Measurements from ENCODE around the gene AUTS2.

Gene AUTS2

GRCh38 chr7:70545214-70545613, 946.9 kb downstream of the AUTS2 start:
- no peak for DNase-seq

- DNase-seq, result no peak
These were observed 953.9 kb downstream of the AUTS2 start for GRCh38 chr7:70552141-70552540.

- DNase-seq, result no peak
These were observed 955.1 kb downstream of the AUTS2 start for GRCh38 chr7:70553364-70553763.

GRCh38 chr7:70554646-70555045, 956.4 kb downstream of the AUTS2 start:
- no peak for DNase-seq

- no peak for DNase-seq
These were observed 958.5 kb downstream of the AUTS2 start for GRCh38 chr7:70556761-70557160.

- no peak for DNase-seq
These were observed 959.1 kb downstream of the AUTS2 start for GRCh38 chr7:70557338-70557737.

- DNase-seq, result no peak
These were observed 961.5 kb downstream of the AUTS2 start for GRCh38 chr7:70559815-70560214.

- no peak for DNase-seq
These were observed 965.7 kb downstream of the AUTS2 start for GRCh38 chr7:70563960-70564359.

GRCh38 chr7:70565721-70566370, 967.6 kb downstream of the AUTS2 start:
- no peak for DNase-seq

GRCh38 chr7:70566671-70567070, 968.4 kb downstream of the AUTS2 start:
- DNase-seq, result no peak

GRCh38 chr7:70568674-70569334, 970.5 kb downstream of the AUTS2 start:
- no peak for DNase-seq

GRCh38 chr7:70569335-70569819, 971.1 kb downstream of the AUTS2 start:
- no peak for DNase-seq

- no peak for DNase-seq
These were observed 971.8 kb downstream of the AUTS2 start for GRCh38 chr7:70570029-70570428.

- no peak for DNase-seq
These were observed 972.7 kb downstream of the AUTS2 start for GRCh38 chr7:70570961-70571360.

GRCh38 chr7:70571403-70571934, 973.2 kb downstream of the AUTS2 start:
- DNase-seq, result no peak

GRCh38 chr7:70571961-70572360, 973.7 kb downstream of the AUTS2 start:
- no peak for DNase-seq

GRCh38 chr7:70572571-70572970, 974.3 kb downstream of the AUTS2 start:
- no peak for DNase-seq

GRCh38 chr7:70573071-70573661, 974.9 kb downstream of the AUTS2 start:
- no peak for DNase-seq

GRCh38 chr7:70573696-70574095, 975.4 kb downstream of the AUTS2 start:
- DNase-seq, result no peak

- DNase-seq, result no peak
These were observed 976.1 kb downstream of the AUTS2 start for GRCh38 chr7:70574314-70574834.

GRCh38 chr7:70574970-70575799, 976.9 kb downstream of the AUTS2 start:
- no peak for DNase-seq

GRCh38 chr7:70577078-70577477, 978.8 kb downstream of the AUTS2 start:
- no peak for DNase-seq

- no peak for DNase-seq
These were observed 979.9 kb downstream of the AUTS2 start for GRCh38 chr7:70578131-70578530.

Data from activated CD4-positive, alpha-beta T cell treated with anti-CD3 and anti-CD28 coated beads, Interleukin-2, amount 50 U/mL, for 16 hours (primary cell).